Fibroblast of peridontal ligament (primary cell): Measurements from ENCODE around the gene RAB5B.

ENCODE experiments used
- DNase-seq: peaks from one replicate; pipeline ENCODE4 v3.0.0-alpha.2; 2010; ENCODE audit errors: extremely low read depth

Gene RAB5B

DNA sequence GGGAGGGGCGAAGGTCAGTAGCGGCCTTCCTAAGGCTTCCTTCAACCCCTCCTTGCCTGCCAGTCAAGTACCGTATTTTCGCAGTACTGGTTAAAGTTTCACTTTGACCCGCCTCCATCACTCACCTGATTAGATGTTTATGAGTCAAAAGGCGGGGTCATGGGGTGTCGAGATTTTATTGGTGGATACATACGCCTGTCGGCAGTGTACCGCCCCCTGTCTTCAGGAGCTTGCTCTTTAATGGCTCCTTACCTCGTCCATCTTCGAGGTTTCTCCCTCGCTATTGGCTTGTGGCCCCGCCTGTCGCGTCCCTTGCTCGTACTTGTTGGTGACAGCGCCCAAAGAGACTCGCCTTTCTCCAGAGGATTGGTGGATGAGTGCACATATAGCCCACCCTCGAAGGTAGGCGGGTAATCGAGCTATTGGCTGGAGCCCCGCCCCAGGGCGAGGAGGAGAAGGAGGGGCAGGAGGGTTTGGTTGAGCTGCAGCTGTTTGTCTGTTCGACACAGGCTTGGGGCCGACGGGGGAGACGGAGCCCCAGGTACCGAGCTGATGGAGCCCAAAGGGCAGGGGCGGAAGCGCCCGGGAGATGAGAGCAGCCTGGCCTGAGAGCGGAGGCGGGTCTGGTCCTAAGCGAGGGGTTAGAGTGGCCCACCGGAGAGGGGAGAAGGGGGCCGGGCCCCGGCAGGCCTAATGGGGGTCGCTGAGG, at the start of gene RAB5B:
Gene RAB5B (plus strand): TSS at position 480 of the 709 bp plus-strand sequence. CDS start 12,883 bp downstream, outside the sequence.
- DNase-seq: peak; percentile 100

- no peak for DNase-seq
Measured at GRCh38 chr12:55925371-55925770, 48.5 kb upstream of the RAB5B start.

DNA sequence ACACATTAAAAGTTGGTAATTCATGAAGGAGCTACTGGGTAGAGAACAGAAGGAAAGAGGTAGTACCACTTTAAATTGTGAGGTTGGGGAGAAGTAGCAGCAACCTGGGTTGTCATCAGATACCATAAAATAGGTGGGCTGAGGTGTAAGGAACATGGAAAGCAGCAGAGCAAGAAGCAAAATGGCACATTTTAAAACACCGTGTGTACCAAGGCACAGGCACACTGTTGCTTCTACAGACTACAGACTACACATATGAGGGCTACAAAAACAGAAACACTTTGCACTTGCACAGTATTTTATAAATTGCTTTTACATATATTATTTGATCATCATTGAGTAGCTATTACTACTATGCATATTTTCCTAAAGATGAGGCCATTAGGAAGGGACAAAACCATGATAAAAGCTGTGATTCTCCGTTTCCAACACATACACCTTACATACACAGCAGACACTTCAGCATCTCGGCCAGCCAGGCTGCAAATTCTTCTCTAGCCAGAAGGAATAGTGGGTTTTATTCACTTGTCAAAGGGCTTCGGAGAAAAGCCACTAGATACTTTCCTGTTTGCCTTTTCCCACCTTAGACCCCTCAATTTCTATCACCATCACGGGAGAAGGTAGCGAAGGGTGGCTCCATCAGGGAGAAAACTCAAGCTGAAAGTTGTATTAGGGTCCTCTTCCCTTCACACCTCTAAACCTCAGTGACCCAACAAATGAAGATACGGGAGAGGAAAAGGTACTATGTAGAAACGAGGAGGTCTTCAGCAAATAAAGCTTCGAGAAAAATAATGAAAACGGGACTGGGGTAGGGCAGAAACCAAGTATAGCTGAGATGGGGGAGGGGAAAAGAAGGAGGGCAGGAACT, 47.8 kb upstream of the RAB5B start:
- DNase-seq: no peak

DNA sequence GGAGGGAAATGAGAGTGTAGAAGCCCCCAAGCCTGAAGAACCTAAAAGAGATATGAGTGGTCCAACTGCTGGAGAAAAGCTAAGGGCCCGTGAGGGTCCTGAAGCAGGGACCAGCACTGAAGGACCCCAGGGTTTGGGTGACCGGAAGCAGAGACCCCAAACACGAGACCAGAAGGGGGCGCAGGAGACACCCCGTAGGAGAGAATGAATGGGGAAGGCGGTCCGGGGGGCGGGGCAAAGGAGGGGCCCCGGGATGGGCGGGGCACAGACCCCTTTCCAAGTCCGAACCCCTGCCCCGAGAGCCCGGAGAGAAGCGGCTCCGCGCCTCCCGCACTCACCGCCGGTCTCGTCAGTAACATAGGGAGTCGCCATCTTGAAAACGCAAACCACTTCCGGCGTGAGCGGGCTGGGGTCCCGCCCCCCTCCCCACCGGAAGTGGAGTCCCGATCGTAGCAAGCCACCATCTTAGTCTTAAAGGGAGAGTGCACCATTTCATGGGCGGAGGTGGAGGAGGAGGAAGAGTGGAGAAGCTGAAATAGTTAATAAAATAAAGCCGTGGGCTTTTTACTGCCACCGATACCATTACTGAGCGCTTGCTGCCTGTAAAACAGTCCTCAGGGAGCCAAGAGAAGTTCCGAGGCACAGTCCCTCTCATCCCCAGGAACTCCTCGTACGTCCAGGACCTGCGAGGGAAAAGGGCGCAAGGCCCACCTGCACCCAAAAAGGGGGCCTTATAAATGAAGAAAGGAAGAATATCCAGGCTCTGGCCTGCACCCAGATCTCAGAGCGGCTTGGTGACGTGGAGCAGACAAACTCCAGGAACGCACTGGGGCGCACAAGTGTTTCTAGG, 46.9 kb upstream of the RAB5B start:
- peak; percentile 88 for DNase-seq

- peak; percentile 60 for DNase-seq
Measured at GRCh38 chr12:55927588-55928502, 46.0 kb upstream of the RAB5B start, which contains the start of gene PYM1. Gene PYM1 (minus strand): TSS chr12:55927894. CDS start chr12:55927761, 133 bp downstream.

- DNase-seq: no peak
Measured at GRCh38 chr12:55929306-55929791, 44.5 kb upstream of the RAB5B start.

GRCh38 chr12:55930771-55931316, 43.0 kb upstream of the RAB5B start, which contains the start of gene DGKA:
Gene DGKA (plus strand): TSS chr12:55931162. CDS start chr12:55936504, 5,342 bp downstream.
- DNase-seq: peak; percentile 90

GRCh38 chr12:55931317-55931779, 42.5 kb upstream of the RAB5B start:
- no peak for DNase-seq

- peak; percentile 20 for DNase-seq
Measured at GRCh38 chr12:55931780-55932550, 41.9 kb upstream of the RAB5B start.

- DNase-seq: peak; percentile 32
Measured at GRCh38 chr12:55932551-55932910, 41.3 kb upstream of the RAB5B start.

DNA sequence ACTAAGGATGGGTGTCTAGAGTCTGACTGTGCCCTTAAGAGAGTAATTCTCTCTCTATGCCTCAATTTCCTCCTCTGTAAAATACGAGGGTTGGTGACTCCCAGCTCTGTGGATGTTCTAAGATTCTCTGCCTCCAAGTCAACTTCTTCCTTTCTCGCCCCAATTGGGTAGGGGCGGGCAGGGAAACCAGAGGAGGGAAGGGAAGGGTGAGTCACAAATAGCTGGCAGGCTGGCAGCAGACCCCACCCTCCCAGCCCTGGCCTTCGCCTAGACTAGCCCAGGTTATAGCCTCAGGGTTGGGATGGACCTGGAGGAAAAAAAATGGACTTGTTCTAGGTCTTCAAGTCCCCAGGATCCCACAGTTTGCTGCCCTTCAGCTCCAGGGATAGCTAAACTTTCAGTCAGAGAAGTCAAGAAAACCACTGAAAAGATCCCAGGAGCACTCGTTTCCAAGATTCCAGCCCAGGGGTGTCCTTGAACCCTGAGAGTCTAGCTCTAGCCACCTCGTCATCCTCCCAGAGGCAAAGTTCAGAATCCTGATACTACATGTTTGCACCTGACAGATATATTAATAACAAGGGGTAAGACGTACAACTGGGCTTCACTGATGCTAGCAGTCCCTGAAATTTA, 40.6 kb upstream of the RAB5B start:
- DNase-seq: peak; percentile 29

DNA sequence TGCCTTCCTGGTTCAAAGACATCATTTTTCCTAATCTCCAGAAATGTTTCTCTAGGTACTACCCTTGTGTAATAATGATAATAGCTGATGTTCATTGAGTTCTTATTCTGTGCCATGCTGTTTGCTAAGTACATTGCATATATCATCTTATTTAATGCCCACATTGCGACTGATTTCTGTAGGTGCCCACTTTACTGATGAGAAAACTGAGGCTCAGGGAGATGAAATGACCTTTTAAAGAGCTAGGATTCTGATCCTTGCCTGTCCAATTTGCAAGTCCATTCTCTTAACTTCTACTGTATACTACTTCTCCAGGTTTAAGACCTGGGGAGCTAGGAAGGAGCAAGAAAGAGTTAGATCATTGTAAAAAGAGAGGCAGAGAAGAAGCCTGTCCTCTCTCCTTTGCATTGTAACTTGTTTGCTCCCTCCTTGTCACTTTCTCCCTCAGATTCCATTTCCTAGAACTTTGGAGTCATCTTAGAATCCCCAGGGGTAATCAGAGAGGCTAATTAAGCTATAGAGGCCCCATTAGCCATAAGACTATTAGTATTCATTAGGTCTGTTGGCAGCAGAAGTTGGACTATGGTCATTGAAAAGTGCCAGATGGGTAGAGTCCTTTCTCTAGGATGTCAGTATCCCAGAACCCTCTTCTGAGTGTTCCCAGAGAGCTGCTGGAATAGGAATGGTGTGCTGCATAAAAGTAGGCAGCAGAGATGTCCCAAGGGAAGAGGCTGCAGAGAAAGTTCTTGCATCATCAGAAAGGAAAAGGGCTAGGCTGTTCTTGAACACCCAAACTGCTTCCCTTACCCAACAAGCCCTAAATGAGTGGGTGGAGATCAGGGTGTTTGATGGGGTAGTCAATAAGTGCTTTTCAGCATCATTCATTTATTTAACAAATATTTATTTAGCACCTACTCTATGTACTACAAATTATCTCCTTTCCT, 39.8 kb upstream of the RAB5B start:
- peak; percentile 61 for DNase-seq

DNA sequence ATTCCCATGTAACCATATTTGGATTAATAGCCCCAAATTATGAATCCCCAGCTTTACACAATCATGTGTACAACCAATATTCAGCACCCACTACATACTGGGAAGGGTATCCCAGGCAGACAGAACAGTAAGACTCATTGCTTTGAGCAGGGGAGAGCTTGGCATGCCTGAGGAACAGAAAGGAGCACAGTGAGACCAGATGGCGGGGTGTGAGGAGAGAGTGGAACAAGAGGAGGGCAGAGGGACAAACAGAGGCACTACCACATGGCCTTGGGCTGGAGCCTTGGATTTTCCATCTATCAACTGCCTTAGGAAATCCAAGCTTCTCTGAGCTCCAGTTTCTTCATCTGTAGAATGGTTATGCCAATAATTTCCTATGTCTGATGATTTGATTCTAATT, 39.1 kb upstream of the RAB5B start:
- no peak for DNase-seq

DNA sequence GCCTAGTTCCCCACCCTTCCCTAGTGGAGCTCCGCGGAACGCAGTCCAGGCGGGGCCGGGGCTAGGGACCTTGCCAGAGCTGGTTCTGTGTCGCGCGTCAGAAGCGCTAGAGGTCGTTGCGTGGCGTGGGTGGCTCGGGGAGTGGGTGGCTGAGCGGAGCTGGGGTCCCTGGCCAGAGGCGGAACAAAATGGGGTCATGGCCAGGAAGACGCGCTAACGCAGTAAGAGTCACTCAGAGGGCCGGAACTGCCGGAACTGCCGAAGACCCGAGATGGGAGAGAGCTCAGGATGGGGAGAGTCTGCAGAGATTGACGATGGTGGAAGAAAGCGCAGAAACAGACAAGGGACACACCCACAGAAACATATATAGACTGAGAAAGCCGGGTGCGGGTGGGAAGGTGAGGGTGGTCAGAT, 38.1 kb upstream of the RAB5B start:
- DNase-seq: no peak

DNA sequence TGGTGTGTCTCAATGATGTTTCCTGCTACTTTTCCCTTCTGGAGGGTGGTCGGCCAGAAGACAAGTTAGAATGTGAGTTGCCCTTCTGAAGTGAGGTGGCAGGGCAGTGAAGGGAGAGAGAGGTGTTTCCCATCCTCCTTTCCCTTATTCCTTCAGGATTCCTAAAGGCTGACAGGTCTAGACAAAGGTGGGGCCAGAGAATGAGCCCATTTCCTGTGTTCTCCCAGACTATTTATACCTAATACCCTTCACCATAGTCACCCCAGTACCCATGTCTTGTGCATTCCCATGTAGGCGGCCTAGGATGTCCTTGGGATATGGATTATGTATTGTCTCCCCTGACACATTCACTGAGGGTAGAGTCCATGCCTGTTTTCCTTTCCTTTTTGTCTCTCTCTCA, 35.9 kb upstream of the RAB5B start:
- no peak for DNase-seq

GRCh38 chr12:55938826-55939501, 34.9 kb upstream of the RAB5B start:
- no peak for DNase-seq

- DNase-seq: peak; percentile 85
Measured at GRCh38 chr12:55940065-55940732, 33.7 kb upstream of the RAB5B start.
